HL-60 (cell line): Measurements from ENCODE around the gene LRRC8D.

Source experiments
- CTCF ChIP-seq: IDR thresholded peaks from one replicate; pipeline ENCODE4 v1.5.1; 2011; ENCODE audit warnings: low read length, control low read depth, inconsistent platforms; ENCODE audit not compliant: insufficient read depth
- GABPA ChIP-seq: IDR thresholded peaks from 2 replicates; pipeline ENCODE4 v1.6.1; 2012; ENCODE audit warnings: low read depth
- POLR2AphosphoS5 ChIP-seq: IDR thresholded peaks from 2 replicates; pipeline ENCODE4 v1.6.1; 2012; ENCODE audit warnings: low read depth
- REST ChIP-seq: IDR thresholded peaks from 2 replicates; pipeline ENCODE4 v1.6.1; 2012; ENCODE audit warnings: low read depth; ENCODE audit not compliant: insufficient replicate concordance

- TF ChIP-seq CTCF (no peak), POLR2AphosphoS5 (no peak), REST (no peak), GABPA (no peak)
Observed at GRCh38 chr1:89971600-89971999, 150.8 kb downstream of the LRRC8D start.
